Measurements from ENCODE around the gene CLDN6. TPM values are rescaled to one million over a fixed set of nuclear protein-coding genes. Genes with fewer than 3 reads are reported as not detected.
A peak's percentile ranks its signal among the peaks of the same experiment; 100 is the strongest.

Gene CLDN6
- total and polyA plus RNA-seq, 9 of the 15 experiments (the other 6 are each of a cell fraction or from before 2014, with no cell fraction given) = 0.22 to 0.75 (median 0.38) TPM; not detected in 3

- TF ChIP-seq HMGXB4 (CRISPR knock-in tag; IDR thresholded peaks at IDR 0.05) (no peak), ZNF395 (CRISPR knock-in tag; IDR thresholded peaks at IDR 0.05) (peak; percentile 92), STAG1 (CRISPR knock-in tag; IDR thresholded peaks at IDR 0.05; ENCODE audit: borderline replicate concordance) (no peak), MBD1 (CRISPR knock-in tag; IDR thresholded peaks at IDR 0.05) (no peak), GABPB1 (CRISPR knock-in tag; IDR thresholded peaks at IDR 0.05) (no peak), ZC3H11A (IDR thresholded peaks at IDR 0.05; ENCODE audit: low read depth, low read length) (no peak), JUND (IDR thresholded peaks at IDR 0.05; ENCODE audit: borderline replicate concordance, low read depth, low read length) (peak; percentile 17; the same call in 1 of the 2 replicates), JUND (tag; IDR thresholded peaks at IDR 0.05; ENCODE audit: borderline replicate concordance, low read depth, low read length) (no peak; the same call in 1 of the 3 replicates), EP400 (IDR thresholded peaks at IDR 0.05) (peak; percentile 70), NFIX (CRISPR knock-in tag; IDR thresholded peaks at IDR 0.05; ENCODE audit: low read depth) (no peak), ZEB2 (IDR thresholded peaks at IDR 0.05) (peak; percentile 80), THAP7 (CRISPR knock-in tag; IDR thresholded peaks at IDR 0.05) (no peak), NCOA1 (IDR thresholded peaks at IDR 0.05; ENCODE audit: low read depth) (peak; percentile 60; the same call in 1 of the 2 replicates), TCF3 (CRISPR knock-in tag; IDR thresholded peaks at IDR 0.05) (no peak), FOXO4 (CRISPR knock-in tag; IDR thresholded peaks at IDR 0.05) (no peak), ZNF583 (CRISPR knock-in tag; IDR thresholded peaks at IDR 0.05) (0 out of 2 replicates have a peak, but pooled peaks have one; percentile 35), HDAC6 (IDR thresholded peaks at IDR 0.05; ENCODE audit: low read depth, low read length) (no peak), E2F4 (CRISPR knock-in tag; IDR thresholded peaks at IDR 0.05; ENCODE audit: low read depth) (no peak), RBM15 (IDR thresholded peaks at IDR 0.05; ENCODE audit: insufficient read depth, low read length) (no peak), PHF20 (IDR thresholded peaks at IDR 0.05; ENCODE audit: partially characterized antibody) (no peak), NFRKB (IDR thresholded peaks at IDR 0.05; ENCODE audit: low read depth) (peak; percentile 94)
These were observed 9.9 kb downstream of the CLDN6 start (continued) for GRCh38 chr16:3007957-3008689.

Data from K562 (cell line).